Stimulated activated naive CD8-positive, alpha-beta T cell treated with anti-CD3 and anti-CD28 coated beads, Interleukin-15, Interleukin-2, amounts not matched to agents 100 ng/mL and 50 ng/mL, for 24 hours (primary cell): ENCODE data around the gene CRYGC.

Experiments used
- H3K27ac Mint-ChIP-seq: one replicate; pipeline ENCODE4 v1.8.0; 2021; ENCODE audit warnings: mild to moderate bottlenecking, mixed read lengths
- H3K27me3 Mint-ChIP-seq: one replicate; pipeline ENCODE4 v1.8.0; 2021; ENCODE audit warnings: mixed read lengths
- H3K36me3 Mint-ChIP-seq: one replicate; pipeline ENCODE4 v1.8.0; 2021; ENCODE audit warnings: low read depth, mixed read lengths
- H3K4me1 Mint-ChIP-seq: one replicate; pipeline ENCODE4 v1.8.0; 2021; ENCODE audit warnings: low read depth, mixed read lengths
- H3K4me3 Mint-ChIP-seq: one replicate; pipeline ENCODE4 v1.8.0; 2021; ENCODE audit warnings: mild to moderate bottlenecking, mixed read lengths
- H3K9me3 Mint-ChIP-seq: one replicate; pipeline ENCODE4 v1.8.0; 2021; ENCODE audit warnings: mixed read lengths

CRYGC gene

DNA sequence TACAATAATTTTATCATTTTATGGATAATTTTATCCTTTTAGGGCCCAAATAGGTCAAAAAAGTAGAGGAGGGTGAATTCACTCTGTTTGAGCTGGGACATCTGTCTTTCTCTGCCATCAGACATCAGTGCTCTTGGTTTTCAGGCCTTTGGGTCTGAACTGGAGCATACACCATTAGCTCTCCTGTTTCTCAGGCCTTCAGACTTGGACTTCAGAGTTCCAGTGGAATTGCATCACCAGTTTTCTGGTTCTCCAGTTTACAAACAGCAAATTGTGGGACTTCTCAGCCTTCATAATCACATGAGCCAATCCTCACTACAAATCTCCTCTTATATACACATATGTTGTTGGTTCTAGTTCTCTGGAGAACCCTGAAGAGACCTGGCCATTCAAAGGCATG is 39.2 kb downstream of the CRYGC start:
- Mint-ChIP-seq H3K4me3 (no peak overlapping the region), H3K27ac (no peak overlapping the region), H3K27me3 (no peaks in the 10 kb centered on the region), H3K36me3 (no peaks in the 10 kb centered on the region), H3K9me3 (no peaks in the 10 kb centered on the region), H3K4me1 (no peaks in the 10 kb centered on the region)

DNA sequence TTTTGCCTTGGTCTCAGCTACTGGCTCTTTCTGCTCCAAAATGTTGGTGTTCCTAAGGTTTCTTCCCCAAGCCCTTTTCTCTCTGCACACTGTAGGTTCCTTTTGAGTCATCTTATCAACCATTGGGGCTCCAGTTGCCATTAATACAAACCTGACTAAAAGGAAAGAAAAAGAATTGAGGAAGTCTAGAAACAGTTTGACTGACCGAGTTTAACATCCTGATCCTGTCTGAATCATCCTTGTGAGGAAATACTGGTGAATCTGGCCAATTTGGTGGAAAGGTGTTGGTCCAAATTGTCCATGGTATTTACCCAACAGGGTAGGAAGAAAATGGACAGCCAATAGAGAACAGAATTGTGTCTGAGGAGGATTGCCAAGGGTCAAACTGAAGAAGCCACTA is 43.6 kb downstream of the CRYGC start:
- no peaks in the 10 kb centered on the region for H3K9me3 Mint-ChIP-seq

GRCh38 chr2:208083807-208084206 is 45.8 kb downstream of the CRYGC start:
- Mint-ChIP-seq H3K27ac (no peak overlapping the region), H3K4me3 (no peak overlapping the region), H3K27me3 (peaks cover 12% of the 10 kb centered on the region), H3K4me1 (no peaks in the 10 kb centered on the region), H3K36me3 (no peaks in the 10 kb centered on the region), H3K9me3 (peaks cover 6% of the 10 kb centered on the region)

More for the DNA sequence above, 43.6 kb downstream of the CRYGC start:
- H3K27ac Mint-ChIP-seq: no peak overlapping the region
- H3K4me3 Mint-ChIP-seq: no peak overlapping the region
- peaks cover 4% of the 10 kb centered on the region for H3K27me3 Mint-ChIP-seq
- H3K4me1 Mint-ChIP-seq: no peaks in the 10 kb centered on the region
- no peaks in the 10 kb centered on the region for H3K36me3 Mint-ChIP-seq
